Ecto neural progenitor cell (in vitro differentiated cells): ENCODE data around the gene SLC25A20.

Experiments
- DNase-seq: peaks from one replicate; pipeline ENCODE4 v3.0.0-alpha.2; 2018; ENCODE audit warnings: low spot score

SLC25A20 gene

DNA sequence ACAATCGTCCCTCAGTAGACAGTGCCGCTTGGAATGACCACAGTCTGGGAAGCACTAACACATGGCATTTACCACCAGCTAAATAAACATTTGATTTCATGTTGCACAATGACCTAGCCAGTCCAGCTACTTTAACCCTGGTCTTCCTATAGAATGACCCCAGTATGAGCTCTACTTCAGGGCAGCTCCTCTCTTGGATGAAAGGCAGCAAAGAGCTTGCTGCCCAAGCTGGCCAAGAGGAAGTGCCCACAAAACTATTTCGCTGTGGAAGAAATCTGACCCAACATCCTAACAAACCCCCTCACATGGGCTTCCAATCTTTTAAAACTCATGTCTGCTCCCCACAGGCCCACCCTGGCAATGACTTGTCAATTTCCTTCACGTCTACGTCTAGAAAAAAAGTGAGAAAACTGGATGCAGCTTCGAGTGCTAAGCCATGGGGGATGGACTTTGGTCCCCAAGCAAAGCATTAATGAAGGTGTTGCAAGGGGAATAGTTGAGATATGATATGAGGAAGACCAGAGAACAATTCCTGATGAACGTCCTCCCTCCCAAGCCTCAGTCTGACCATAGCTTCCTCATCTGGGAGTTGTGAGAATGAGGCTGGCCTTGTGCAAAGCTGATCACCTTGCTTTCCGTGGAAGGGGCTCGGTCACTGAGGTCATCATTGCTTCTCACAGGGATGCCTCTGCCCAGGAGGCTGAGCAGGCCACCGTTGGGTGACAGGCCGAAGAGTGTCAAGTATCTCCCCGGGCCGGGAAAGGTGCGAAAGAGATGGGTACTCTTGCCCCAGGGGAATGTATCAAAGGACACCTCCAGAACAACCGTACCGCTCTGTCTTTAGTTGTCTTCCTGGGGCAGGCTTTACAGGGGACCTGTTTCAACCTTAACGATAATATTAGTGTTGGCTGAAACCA lies 964 bp downstream of the SLC25A20 start:
- no peak for DNase-seq

DNA sequence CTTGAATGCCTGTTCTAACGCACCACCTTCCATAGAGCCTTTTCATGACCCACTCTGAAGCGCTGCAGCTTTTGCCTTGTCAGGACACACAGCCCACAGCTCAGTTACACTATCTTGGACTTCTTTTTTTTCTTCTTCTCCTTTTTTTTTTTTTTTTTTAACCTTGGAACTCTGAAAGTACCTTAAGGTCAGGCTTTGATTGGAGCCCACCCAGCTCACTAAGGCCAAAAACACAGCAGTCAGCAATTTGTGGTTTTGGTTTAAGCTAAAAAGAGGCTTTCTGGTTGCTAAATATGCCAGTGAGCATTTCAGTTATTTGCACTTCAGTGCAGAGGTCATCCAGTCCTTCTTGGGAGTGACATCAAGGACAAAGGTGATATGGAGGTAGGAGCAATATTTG lies 1.7 kb downstream of the SLC25A20 start:
- DNase-seq: no peak

DNA sequence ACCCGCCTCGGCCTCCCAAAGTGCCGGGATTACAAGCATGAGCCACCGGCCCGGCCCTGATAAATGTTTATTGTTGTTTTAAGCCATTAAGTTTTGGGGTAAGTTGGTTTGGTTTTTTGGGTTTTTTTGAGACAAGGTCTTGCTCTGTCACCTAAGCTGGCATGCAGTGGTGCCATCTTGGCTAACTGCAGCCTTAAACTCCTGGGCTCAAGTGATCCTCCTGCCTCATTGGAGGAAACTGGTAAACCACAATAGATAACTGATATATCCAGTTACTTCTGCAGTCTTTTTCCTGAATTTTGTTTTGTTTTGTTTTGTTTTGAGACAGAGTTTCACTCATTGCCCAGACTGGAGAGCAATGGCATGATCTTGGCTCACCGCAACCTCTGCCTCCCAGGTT lies 4.2 kb downstream of the SLC25A20 start:
- no peak for DNase-seq

DNA sequence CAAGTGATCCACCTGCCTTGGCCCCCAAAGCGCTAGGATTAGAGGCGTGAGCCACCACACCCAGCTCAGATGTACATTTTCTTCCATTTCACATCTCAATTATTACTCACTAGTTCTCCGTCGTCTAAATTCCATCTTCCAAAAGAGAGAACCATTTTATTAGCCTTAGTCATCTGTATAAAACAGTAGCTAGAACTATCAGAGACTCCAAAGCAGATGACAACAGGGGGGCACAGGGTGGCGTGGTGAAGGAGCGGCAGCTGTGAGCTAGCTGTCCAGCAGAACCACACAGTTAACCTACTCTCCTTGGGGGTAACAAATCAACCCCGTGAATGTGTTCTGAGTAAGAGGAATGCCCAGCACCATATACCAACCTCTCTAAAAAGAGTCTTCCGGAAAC lies 7.1 kb downstream of the SLC25A20 start:
- DNase-seq: no peak

DNA sequence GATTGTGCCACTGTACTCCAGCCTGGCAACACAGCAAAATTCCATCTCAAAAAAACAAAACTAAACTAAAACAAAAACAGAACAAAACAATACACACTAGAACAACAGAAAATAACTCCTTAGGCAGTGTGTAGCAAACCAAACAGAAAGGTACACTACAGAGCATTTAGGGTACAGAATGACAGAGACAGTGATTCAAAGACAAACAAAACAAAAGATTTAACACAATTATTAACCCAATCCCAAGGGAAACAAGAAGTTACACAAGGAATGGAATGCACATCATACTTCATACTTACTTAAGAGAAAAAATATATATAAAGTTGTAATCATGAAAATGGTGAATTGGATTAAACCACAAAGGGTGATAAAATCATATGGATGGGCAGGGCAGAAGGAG lies 12.9 kb downstream of the SLC25A20 start:
- DNase-seq: no peak

DNA sequence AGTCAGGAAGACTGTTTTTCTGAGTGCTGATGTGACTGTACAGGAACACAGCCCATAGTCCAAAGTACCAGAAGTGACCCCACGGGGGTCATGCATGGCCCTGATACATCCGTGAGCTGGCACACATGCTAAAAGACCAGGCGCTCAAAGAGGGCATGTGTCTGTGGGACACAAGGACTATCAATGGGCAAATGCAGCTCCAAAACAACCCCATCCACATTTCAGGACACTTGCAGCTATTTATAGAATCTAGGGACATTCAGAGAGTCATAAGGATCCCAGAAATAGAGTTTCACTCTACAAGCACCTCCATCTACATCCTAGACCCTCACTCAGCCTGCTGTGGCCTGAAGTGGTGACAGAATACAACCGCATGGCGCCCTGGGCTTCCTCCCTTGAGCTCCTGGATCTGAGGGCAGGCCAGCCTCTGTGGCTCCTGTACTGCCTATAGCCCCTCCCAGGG lies 17.0 kb downstream of the SLC25A20 start:
- no peak for DNase-seq

DNA sequence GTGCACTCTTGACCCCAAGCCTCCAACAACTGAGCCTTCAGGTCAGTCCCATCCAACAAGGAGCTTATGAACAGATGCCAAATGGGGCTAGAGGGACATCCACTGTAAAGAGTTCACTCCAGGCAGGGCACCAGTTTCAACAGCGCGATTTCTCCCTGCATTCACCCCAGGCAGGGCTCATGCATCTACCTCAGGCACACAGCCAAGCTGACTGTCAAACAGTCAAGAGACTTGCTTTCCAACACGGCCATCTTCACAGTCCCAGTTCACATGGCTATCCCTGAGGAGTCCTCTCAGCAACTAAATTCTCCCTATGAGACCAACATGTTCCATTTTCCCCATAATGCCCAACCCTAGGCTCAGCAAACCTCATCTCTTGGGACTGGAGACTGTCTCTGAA lies 17.7 kb downstream of the SLC25A20 start:
- no peak for DNase-seq

DNA sequence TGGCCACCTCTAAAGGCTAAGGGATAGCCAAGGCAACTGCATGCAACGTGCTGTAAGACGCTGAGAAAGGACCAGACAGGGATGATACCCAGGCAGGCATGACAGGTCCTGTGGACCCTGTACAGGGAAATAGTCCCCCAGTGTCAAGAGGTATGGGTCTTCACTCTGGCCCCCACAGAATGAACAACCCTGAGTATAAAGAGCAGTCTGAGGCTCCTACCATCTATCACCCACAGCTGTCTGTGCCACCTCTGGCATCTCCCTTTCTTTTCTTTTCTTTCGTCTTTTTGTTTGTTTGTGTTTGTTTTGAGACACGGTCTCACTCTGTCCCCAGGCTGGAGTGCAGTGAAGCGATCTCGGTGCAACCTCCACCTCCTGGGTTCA lies 18.7 kb downstream of the SLC25A20 start:
- no peak for DNase-seq

DNA sequence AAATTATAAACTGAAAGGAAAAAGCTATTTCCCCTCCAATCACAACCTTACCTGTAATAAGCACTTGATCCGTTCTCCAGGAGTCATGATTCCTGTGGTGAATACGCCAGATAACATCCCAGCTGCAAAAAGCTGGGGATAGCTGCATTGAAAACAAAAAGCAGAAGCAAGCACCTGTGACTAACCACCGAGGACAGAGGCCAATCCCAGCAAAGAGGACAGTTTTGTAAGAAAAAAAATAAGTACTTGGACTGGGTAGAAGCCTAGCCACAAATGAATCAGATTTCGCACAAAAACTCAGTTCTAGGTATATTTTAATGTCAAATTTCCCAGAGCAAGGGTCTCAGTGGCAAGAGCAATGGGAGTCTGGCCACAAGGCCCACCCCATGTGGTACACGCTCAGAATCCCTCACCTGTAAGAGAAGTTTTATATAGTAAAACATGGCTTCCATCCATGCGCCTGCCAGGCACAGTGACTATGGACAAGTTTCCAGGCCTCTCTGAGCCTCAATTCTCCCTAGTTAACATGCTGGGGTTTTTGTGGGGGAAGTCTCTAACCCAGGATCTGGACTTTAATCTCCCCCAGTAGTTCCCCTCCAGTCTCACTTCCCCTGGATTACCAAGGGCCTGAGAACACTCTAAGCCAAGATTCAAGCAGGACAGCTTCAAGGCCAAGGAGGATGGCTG lies 19.2 kb downstream of the SLC25A20 start:
- no peak for DNase-seq

DNA sequence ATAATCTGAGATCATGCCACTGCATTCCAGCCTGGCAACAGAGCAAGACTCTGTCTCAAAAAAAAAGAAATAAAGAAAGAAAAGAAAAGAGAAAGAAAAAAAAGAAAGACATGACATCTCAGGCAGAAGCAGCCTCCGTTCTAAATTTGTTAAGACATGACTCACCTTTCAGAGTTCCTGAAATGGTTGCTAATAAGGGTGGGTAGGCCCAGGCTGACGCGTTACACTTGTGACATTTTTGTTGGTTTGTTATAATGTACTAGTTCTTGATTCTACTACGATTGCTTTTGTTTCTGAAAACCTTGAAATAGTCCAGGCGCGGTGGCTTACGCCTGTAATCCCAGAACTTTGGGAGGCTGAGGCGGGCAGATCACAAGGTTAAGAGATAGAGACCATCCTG lies 21.0 kb downstream of the SLC25A20 start:
- DNase-seq: no peak

DNA sequence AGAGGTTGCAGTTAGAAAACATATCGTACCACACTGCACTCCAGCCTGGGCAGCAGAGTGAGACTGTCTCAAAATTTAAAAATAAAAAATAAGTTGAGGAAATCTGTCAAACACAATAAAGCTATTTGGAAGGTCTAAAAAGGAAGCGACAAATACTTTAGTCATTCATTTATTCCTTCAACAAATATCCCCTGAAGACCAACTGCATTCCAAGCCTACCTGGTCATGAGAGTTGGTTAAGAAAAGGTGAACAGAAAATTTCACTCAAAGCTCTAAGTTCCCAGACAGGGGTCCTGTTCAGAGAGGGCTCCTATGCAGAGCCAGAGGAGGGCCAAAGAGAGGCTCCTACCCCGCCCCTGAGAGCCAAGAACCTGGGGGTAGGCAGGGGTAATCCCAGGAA lies 35.6 kb downstream of the SLC25A20 start:
- no peak for DNase-seq

DNA sequence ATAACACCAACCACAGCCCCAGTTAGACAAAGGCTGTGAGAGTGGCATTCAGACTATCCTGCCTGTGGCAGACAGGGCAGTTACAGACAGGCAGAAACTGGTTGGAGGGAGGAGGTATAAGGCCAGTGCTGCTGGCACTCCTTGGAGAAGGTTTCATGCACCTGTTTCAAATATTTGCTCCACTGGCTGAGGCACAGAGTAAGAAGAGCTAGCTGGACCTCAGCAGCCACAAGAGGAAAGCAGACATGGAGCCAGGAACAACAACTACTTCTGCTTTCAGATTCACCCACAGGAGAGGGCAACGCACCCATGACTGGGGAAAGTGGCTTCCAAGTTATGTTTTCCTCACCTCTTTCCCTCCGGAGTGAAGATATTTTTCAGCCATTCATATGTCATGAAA lies 39.5 kb downstream of the SLC25A20 start:
- no peak for DNase-seq

DNA sequence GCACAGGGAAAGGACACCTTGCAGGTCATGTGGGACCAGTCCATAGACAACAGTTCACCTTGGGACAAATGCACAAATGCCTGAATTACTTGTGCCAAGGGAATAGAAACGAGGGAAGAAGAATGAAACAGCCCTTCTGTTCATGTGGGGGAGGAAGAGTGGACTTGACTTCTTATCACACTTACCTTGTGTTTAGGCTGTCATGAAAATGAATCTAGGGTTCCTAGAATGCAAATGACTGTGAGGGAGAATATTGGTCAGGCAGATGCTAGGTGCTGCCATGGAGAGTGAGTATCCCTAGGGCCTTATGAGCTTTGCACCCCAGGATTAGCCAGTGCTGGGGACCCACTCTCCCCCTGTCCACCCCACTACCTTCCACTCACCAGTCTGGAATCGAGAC lies 40.0 kb downstream of the SLC25A20 start:
- no peak for DNase-seq

DNA sequence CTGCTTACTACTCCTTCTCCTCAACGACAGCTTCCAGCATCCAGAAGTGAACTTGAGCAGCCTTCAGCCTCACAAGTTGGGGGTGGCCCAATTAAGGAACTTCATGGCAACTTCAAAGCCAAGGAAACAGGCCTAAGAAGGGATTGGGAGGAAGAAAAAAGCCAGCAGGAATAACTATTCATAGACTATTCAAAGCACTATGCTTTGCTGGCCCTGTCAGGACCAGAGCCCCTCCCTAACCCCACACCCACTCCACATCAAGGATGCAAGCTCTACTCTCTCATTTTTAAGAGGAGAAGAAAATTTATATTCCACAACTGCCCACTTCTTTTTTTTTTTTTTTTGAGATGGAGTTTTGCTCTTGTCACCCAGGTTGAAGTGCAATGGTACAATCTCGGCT lies 41.0 kb downstream of the SLC25A20 start:
- no peak for DNase-seq

DNA sequence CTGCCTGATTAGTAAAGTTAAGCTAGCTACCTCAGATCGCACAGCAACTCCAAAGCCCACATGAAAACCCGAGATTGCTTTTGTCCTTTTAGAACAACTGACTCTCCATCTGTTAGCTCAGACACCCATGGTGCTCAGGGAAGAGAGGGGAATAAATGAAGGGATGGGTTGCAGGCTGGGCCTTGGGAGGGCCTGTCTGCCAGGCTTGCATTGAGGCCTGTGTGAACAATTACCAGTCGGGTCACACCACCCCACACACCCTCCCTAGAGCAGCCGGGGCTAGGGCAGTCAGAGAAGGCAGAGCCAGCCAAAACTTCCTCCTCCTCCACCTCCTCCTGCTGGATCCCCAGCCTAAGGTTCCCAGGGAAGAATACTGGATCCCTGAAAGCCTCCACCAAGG lies 42.2 kb downstream of the SLC25A20 start:
- DNase-seq: no peak

DNA sequence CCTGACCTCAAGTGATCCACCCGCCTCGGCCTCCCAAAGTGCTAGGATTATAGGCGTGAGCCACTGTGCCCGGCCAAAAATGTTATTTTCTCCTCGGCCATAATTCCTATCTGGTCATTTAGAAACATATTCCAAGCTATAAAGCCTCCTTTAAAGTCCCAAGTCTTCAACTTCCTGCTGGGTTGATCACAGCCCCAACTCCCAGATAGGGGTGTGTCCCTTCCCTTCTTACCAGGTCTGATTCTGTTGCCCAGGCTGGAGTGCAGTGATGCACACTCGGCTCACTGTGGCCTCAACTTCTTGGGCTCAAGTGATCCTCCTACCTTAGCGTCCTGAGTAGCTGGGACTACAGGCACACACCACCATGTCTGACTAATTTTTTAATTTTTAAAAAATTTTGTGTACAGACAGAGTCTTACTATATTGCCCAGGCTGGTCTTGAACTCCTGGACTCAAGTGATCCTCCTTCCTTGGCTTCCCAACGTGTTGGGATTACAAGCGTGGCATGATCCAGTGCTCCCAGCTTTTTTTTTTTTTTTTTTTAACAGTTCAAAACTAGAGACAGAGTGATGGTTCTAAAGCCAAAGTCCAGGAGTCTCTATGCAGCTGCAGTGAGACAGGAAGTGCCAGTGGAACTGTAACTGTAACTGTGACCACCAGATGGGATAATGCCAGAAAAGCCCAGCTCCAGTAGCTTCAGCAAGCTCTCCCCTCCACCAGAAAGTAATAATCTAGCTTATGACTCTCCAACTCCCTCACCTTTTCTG lies 42.8 kb downstream of the SLC25A20 start:
- no peak for DNase-seq

DNA sequence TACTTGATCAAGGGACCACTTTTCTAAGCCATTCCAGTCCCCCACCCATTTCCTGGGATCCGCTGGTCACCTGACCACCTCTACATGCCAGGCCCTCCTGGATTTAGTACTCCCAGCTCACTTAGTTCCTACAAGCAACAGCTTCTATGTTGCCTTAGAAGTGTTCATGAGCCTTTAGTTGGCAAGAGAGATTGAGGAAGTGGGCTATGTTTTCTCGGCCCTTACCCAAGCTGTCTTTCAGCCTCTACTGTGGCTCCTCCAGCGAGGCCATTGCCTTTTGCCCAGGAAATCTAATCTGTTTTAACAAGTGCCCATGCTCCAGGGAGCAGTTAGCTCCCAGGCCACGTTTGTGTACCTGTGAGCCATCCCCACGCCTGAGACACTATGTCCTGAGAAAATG lies 46.5 kb downstream of the SLC25A20 start:
- no peak for DNase-seq

DNA sequence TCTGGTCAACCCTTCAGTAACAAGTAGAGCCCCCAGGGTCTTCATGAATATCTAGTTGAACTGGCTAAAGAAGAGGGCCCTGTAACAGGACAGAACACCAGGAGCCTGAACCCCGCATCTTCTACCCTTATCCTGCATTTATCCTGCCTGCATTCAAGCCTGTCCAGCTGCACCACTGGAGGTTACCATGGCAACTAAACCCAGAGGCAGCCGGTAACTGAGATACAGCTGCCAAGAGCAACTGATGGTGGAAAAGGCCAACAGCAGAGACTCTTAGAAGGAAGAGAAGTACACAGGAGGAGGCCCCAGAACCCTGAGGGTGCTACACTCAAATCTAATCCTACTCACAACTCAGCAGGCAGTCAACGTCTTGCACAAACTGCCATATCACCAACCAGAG lies 47.3 kb downstream of the SLC25A20 start:
- DNase-seq: peak; percentile 66

DNA sequence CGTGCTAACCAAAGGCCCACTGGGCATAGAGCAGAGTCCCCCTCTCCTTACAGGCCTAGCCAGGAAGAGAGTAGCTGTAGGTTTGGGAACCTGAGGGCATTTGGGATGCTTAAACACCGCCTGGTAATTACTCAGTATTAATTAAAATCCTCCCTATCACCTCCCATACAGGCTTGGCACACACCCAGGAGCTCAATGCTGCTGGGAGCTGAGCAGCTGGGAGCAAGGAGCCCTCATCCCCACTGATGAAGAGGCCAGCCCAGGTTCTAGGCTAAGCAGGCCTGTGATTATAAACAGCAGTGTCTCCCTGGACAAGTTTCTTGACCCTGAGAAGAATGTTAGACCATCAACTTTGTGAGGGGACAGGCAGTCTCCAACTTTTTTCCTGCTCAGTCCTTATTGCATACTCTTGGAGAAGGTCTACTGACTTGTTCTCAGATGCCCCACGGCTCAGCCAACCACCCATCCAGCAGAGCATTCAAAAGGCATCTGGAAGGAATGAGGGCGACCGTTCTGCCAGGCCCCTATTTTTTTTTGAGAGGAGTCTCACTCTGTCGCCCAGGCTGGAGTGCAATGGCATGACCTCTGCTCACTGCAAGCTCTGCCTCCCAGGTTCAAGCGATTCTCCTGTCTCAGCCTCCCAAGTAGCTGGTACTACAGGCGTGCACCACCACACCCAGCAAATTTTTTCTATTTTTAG lies 49.7 kb downstream of the SLC25A20 start:
- DNase-seq: no peak

DNA sequence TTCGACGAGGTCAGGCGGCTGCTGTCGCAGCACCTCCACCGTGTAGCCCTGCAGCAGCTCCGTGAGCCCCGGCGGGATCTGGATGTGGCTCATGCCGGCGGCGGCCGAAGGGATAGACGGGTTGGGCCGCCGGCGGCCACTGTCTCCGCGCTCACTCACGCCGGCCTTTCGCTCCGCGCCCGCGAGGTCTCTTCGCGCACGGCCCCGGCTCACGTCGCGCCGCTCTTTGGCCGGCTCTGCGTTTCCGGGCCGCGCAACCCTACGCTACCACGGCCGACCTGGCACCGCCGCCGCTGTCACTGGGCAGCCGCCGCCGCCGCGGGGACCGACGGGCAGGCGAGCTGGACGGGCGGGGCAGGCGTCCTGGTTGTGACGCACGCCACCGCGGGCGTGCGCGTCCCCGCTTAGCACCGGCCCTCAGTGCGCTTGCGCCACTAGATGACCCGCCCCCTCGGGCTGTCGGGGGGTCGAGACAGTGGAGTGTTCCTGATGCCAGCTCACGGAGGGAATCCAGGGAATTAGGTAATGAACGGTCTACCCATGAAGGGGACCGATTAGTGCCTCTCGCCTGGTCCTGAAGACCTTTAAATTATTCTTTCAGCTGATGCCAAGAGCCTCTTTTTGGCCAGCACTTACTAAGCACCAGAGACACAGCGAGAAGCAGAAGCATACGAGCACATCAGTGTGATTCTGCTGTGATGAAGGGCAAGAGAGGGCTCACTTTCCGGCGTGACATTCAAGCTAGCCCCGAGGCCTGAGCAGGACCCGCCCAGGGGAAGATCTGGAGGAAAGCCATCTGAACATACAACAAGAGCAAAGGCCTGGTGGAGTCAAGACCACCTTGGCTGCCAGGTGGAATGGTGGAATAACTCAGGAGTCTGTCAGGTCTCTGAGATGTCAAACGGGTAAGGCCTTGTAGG lies 50.9 kb downstream of the SLC25A20 start, which contains the start of gene PRKAR2A:
PRKAR2A (minus strand) TSS at position 371 of the 920 bp plus-strand sequence; CDS start at position 93, 278 bp downstream.
- peak; percentile 89 for DNase-seq

DNA sequence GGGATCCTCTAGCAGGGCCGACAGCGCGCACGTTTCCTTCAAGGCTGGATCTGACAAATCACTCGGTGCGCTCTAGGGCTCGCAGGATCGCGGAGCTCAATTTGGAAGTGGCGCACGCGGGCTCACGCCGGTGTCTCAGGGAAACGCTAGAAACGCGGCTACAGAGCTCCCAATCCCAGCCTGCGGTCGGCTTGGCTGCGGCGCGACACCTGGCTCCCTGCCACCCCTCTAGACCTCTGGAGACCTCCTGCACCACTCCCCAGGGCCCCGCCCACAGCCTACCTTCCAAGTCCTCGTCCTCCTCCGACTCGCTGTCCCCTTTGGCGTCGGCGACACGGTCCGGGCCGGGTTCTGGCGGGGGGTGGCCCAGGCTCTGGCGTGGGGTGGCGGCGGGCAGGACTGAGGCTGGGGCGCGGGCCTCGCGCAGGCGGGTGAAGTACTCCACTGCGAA lies 51.6 kb downstream of the SLC25A20 start:
- DNase-seq: peak; percentile 75
